HepG2 (cell line): ENCODE measurements around the gene SRF. TPM values are rescaled to one million over a fixed set of nuclear protein-coding genes. Genes with fewer than 3 reads are reported as not detected.
A peak's percentile ranks its signal among the peaks of the same experiment; 100 is the strongest.

Experiments
- AGO2 ChIP-seq: fragments of 200-400 bp; formaldehyde crosslinking; optimal IDR thresholded peaks from 2 replicates; pipeline ENCODE3; 2017; ENCODE audit warnings: mild to moderate bottlenecking, low read depth, low read length, moderate library complexity
- ELK4 ChIP-seq: sonication (generic); formaldehyde crosslinking; IDR thresholded peaks from 2 replicates; pipeline ENCODE4 v1.9.0; 2021; ENCODE audit warnings: missing genetic modification reagents, borderline replicate concordance
- FOSL2 ChIP-seq: sonication (generic); formaldehyde crosslinking; IDR thresholded peaks from 2 replicates; pipeline ENCODE4 v1.4.0; 2020; ENCODE audit warnings: missing genetic modification reagents
- GABPA ChIP-seq, 2 experiments: IDR thresholded peaks; 2 replicates each; pipeline ENCODE4 v1.6.1; 2011 to 2016; ENCODE audit warnings: low read depth in 2 of 2, low read length in 1 of 2, missing biosample characterization in 1 of 2, missing genetic modification characterization in 1 of 2
- HIC2 ChIP-seq: sonication (generic); formaldehyde crosslinking; IDR thresholded peaks from 2 replicates; pipeline ENCODE4 v1.9.0; 2022; ENCODE audit warnings: low read depth, missing genetic modification reagents
- LCORL ChIP-seq, 2 experiments: fragments of 450-650 bp in 1 of 2; sonication (generic) in 1 of 2; formaldehyde crosslinking in 1 of 2; IDR thresholded peaks; 2 replicates each; pipeline versions ENCODE4 v1.5.0 to v1.6.1; 2017 to 2020; ENCODE audit warnings: antibody characterized with exemption in 1 of 2, missing genetic modification reagents in 1 of 2
- MATR3 ChIP-seq: sonication (generic); formaldehyde crosslinking; IDR thresholded peaks from 2 replicates; pipeline ENCODE4 v1.4.0; 2020; ENCODE audit warnings: missing genetic modification reagents
- MZF1 ChIP-seq: sonication (generic); formaldehyde crosslinking; IDR thresholded peaks from 2 replicates; pipeline ENCODE4 v1.8.1; 2023; ENCODE audit warnings: mild to moderate bottlenecking, missing genetic modification reagents, borderline replicate concordance
- ONECUT2 ChIP-seq: sonication (generic); formaldehyde crosslinking; IDR thresholded peaks from 2 replicates; pipeline ENCODE4 v1.4.0; 2020; ENCODE audit warnings: missing genetic modification reagents
- RAD21 ChIP-seq: fragments of 450-650 bp; formaldehyde crosslinking; IDR thresholded peaks from 2 replicates; pipeline ENCODE4 v1.5.0; 2020; ENCODE audit warnings: mild to moderate bottlenecking
- SP140L ChIP-seq: sonication (generic); formaldehyde crosslinking; IDR thresholded peaks from 2 replicates; pipeline ENCODE4 v1.4.0; 2020; ENCODE audit warnings: missing genetic modification reagents, borderline replicate concordance
- XBP1 ChIP-seq: sonication (generic); formaldehyde crosslinking; IDR thresholded peaks from 2 replicates; pipeline ENCODE4 v1.5.0; 2020; ENCODE audit warnings: missing genetic modification reagents
- YEATS2 ChIP-seq: sonication (generic); formaldehyde crosslinking; IDR thresholded peaks from 2 replicates; pipeline ENCODE4 v1.4.0; 2020; ENCODE audit warnings: missing genetic modification reagents, borderline replicate concordance
- ZNF333 ChIP-seq: sonication (generic); formaldehyde crosslinking; IDR thresholded peaks from 2 replicates; pipeline ENCODE4 v1.4.0; 2020; ENCODE audit warnings: mild to moderate bottlenecking, missing genetic modification reagents, borderline replicate concordance
- ZSCAN30 ChIP-seq: sonication (generic); formaldehyde crosslinking; IDR thresholded peaks from 2 replicates; pipeline ENCODE4 v1.5.0; 2020; ENCODE audit warnings: mild to moderate bottlenecking, missing genetic modification reagents
- polyA plus RNA-seq, 8 experiments: library from polyadenylated mRNA; depleted of rRNA in 3 of 8; stranded (reverse) in 7 of 8; unstranded in 1 of 8; fragments of >200 nt; fragmentation: Illumina TruSeq in 4 of 8; extraction: Trizol in 4 of 8; gene quantifications; 2 replicates each; pipeline versions ENCODE4 v1.2.1 to v1.2.3, GENCODE V29; 2011 to 2016; ENCODE audit warnings: low read depth in 4 of 8, missing spikeins in 1 of 8, mixed read lengths in 1 of 8; ENCODE audit not compliant: insufficient read depth in 1 of 8
- total RNA-seq, 5 experiments: library from RNA; depleted of rRNA; stranded (reverse); fragments of >200 nt; fragmentation: Illumina TruSeq; extraction: Trizol; gene quantifications; 2 replicates each; pipeline ENCODE4 v1.2.3, GENCODE V29; 2016; ENCODE audit warnings: low read depth in 1 of 5
- TF ChIP-seq, protein P1 (sequence below): sonication (generic); formaldehyde crosslinking; IDR thresholded peaks from 2 replicates; pipeline ENCODE4 v1.4.0; 2020; ENCODE audit warnings: missing genetic modification reagents
- TF ChIP-seq, protein P2 (sequence below): IDR thresholded peaks from 2 replicates; pipeline ENCODE4 v1.6.1; 2016; ENCODE audit warnings: mild to moderate bottlenecking, missing biosample characterization, missing genetic modification reagents
- TF ChIP-seq, protein P3 (sequence below): sonication (generic); formaldehyde crosslinking; IDR thresholded peaks from 2 replicates; pipeline ENCODE4 v1.4.0; 2020; ENCODE audit warnings: low read depth, missing genetic modification reagents

SRF gene
- total and polyA plus RNA-seq, 2 of the 13 experiments (the other 11 are each of a cell fraction or from before 2014, with no cell fraction given), result 25.5 to 44.1 TPM

DNA sequence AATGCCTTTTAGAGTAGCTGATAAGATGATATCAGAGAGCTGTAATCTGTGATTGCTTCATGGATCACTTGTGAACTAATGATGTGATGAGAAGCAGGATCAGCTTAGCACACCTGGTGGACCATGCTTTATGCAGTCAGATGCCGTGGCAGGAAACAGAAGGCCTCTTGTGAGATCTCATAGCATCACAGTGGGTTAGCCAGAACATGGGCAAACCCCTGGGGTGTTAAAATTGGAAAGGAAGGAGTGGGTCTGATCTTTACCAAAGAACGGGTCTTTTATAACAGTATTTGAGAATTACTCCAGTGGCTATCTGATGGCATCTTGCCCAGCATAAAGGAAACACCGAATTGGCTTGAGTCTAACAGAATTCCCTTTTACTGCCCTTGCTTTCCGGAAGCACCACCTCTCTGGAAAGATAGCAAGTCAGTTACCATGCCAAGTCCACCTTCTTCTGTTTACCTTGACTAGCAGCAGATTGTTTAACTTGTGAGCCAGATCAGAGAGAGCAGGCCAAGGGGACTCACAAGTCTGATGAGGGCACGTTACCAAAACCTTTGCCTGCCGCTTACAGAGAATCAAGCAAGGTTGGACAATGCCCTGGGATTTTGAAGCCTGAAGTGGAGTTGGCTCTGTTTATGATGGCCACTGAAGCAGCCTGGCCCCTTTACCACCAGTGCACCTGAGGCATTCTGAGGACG, 20.9 kb upstream of the SRF start (continued):
- TF ChIP-seq ELK4 (CRISPR knock-in tag), result no peak
- no peak for TF ChIP-seq MZF1
- peak; percentile 48; the same call in 1 of the 2 replicates for TF ChIP-seq YEATS2
- TF ChIP-seq XBP1 (CRISPR knock-in tag), result no peak
- TF ChIP-seq, protein P1, sequence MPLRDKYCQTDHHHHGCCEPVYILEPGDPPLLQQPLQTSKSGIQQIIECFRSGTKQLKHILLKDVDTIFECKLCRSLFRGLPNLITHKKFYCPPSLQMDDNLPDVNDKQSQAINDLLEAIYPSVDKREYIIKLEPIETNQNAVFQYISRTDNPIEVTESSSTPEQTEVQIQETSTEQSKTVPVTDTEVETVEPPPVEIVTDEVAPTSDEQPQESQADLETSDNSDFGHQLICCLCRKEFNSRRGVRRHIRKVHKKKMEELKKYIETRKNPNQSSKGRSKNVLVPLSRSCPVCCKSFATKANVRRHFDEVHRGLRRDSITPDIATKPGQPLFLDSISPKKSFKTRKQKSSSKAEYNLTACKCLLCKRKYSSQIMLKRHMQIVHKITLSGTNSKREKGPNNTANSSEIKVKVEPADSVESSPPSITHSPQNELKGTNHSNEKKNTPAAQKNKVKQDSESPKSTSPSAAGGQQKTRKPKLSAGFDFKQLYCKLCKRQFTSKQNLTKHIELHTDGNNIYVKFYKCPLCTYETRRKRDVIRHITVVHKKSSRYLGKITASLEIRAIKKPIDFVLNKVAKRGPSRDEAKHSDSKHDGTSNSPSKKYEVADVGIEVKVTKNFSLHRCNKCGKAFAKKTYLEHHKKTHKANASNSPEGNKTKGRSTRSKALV (CRISPR knock-in tag), result 0 out of 2 replicates have a peak, but pooled peaks have one; percentile 36
- TF ChIP-seq ONECUT2, result no peak
- TF ChIP-seq, protein P2, sequence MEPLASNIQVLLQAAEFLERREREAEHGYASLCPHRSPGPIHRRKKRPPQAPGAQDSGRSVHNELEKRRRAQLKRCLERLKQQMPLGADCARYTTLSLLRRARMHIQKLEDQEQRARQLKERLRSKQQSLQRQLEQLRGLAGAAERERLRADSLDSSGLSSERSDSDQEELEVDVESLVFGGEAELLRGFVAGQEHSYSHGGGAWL (CRISPR knock-in tag), result no peak
- TF ChIP-seq MATR3 (CRISPR knock-in tag), result no peak
- TF ChIP-seq, protein P3, sequence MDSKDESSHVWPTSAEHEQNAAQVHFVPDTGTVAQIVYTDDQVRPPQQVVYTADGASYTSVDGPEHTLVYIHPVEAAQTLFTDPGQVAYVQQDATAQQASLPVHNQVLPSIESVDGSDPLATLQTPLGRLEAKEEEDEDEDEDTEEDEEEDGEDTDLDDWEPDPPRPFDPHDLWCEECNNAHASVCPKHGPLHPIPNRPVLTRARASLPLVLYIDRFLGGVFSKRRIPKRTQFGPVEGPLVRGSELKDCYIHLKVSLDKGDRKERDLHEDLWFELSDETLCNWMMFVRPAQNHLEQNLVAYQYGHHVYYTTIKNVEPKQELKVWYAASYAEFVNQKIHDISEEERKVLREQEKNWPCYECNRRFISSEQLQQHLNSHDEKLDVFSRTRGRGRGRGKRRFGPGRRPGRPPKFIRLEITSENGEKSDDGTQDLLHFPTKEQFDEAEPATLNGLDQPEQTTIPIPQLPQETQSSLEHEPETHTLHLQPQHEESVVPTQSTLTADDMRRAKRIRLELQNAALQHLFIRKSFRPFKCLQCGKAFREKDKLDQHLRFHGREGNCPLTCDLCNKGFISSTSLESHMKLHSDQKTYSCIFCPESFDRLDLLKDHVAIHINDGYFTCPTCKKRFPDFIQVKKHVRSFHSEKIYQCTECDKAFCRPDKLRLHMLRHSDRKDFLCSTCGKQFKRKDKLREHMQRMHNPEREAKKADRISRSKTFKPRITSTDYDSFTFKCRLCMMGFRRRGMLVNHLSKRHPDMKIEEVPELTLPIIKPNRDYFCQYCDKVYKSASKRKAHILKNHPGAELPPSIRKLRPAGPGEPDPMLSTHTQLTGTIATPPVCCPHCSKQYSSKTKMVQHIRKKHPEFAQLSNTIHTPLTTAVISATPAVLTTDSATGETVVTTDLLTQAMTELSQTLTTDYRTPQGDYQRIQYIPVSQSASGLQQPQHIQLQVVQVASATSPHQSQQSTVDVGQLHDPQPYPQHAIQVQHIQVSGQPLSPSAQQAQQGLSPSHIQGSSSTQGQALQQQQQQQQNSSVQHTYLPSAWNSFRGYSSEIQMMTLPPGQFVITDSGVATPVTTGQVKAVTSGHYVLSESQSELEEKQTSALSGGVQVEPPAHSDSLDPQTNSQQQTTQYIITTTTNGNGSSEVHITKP (CRISPR knock-in tag), result no peak
- peak; percentile 44 for TF ChIP-seq FOSL2 (CRISPR knock-in tag)
- no peak for TF ChIP-seq RAD21 (CRISPR knock-in tag)
- peak; percentile 75 for TF ChIP-seq HIC2 (CRISPR knock-in tag)
- no peak for TF ChIP-seq ZSCAN30 (CRISPR knock-in tag)
- TF ChIP-seq AGO2, result no peak
- TF ChIP-seq ZNF333 (CRISPR knock-in tag), result no peak
- TF ChIP-seq SP140L (CRISPR knock-in tag), result no peak
- no peak for TF ChIP-seq GABPA (IDR thresholded peaks at IDR 0.05; ENCODE audit: low read depth, low read length)
- TF ChIP-seq GABPA (CRISPR knock-in tag; IDR thresholded peaks at IDR 0.05; ENCODE audit: low read depth), result peak; percentile 46
- TF ChIP-seq LCORL (IDR thresholded peaks at IDR 0.05), result no peak
- TF ChIP-seq LCORL (CRISPR knock-in tag; IDR thresholded peaks at IDR 0.05), result peak; percentile 83
